Stimulated activated CD8-positive, alpha-beta memory T cell treated with anti-CD3 and anti-CD28 coated beads, Interleukin-7, amount 100 ng/mL, for 24 hours (primary cell): ENCODE results near the gene ODAD2.
"Not testable (repeated sequence)": the region's sequence is repeated elsewhere in the genome, so short reads cannot be mapped to it uniquely, and the experiment has no call there.

Source experiments
- DNase-seq: peaks from one replicate; pipeline ENCODE4 v3.0.0-alpha.2; 2020; ENCODE audit warnings: low read depth

ODAD2 gene

GRCh38 chr10:27969931-27970330 is 28.9 kb downstream of the ODAD2 start:
- not testable (repeated sequence) for DNase-seq

- no peak for DNase-seq
Measured at GRCh38 chr10:27959093-27959715, 39.7 kb downstream of the ODAD2 start.

- not testable (repeated sequence) for DNase-seq
Measured at GRCh38 chr10:27958383-27958782, 40.5 kb downstream of the ODAD2 start.

- DNase-seq, result no peak
Measured at GRCh38 chr10:27950242-27950564, 48.7 kb downstream of the ODAD2 start.

GRCh38 chr10:27949528-27950241 is 49.2 kb downstream of the ODAD2 start:
- no peak for DNase-seq

GRCh38 chr10:27948186-27948585 is 50.7 kb downstream of the ODAD2 start:
- DNase-seq, result no peak

GRCh38 chr10:27947540-27947939 is 51.3 kb downstream of the ODAD2 start:
- no peak for DNase-seq

- DNase-seq, result no peak
Measured at GRCh38 chr10:27944005-27944404, 54.9 kb downstream of the ODAD2 start.

GRCh38 chr10:27914888-27915287 is 84.0 kb downstream of the ODAD2 start:
- DNase-seq, result no peak

GRCh38 chr10:27912231-27912630 is 86.6 kb downstream of the ODAD2 start:
- DNase-seq, result no peak

GRCh38 chr10:27911539-27911938 is 87.3 kb downstream of the ODAD2 start:
- DNase-seq, result no peak

GRCh38 chr10:27911011-27911410 is 87.9 kb downstream of the ODAD2 start:
- DNase-seq, result no peak

- no peak for DNase-seq
Measured at GRCh38 chr10:27908231-27908630, 90.6 kb downstream of the ODAD2 start.

GRCh38 chr10:27899485-27899884 is 99.4 kb downstream of the ODAD2 start:
- DNase-seq, result not testable (repeated sequence)

- DNase-seq, result no peak
Measured at GRCh38 chr10:27899058-27899457, 99.8 kb downstream of the ODAD2 start.

- no peak for DNase-seq
Measured at GRCh38 chr10:27893358-27893954, 105.4 kb downstream of the ODAD2 start.

- no peak for DNase-seq
Measured at GRCh38 chr10:27890971-27891370, 107.9 kb downstream of the ODAD2 start.

- DNase-seq, result no peak
Measured at GRCh38 chr10:27889518-27889917, 109.4 kb downstream of the ODAD2 start.

GRCh38 chr10:27884185-27884641 is 114.7 kb downstream of the ODAD2 start:
- no peak for DNase-seq

GRCh38 chr10:27878281-27878680 is 120.6 kb downstream of the ODAD2 start:
- no peak for DNase-seq

- no peak for DNase-seq
Measured at GRCh38 chr10:27865221-27865635, 133.7 kb downstream of the ODAD2 start.

GRCh38 chr10:27861781-27862180 is 137.1 kb downstream of the ODAD2 start:
- no peak for DNase-seq

- DNase-seq, result no peak
Measured at GRCh38 chr10:27857616-27858015, 141.3 kb downstream of the ODAD2 start.
